WTC11 (cell line): Measurements from ENCODE around the gene HOXA10. TPM values are rescaled to one million over a fixed set of nuclear protein-coding genes. Genes with fewer than 3 reads are reported as not detected.

Experiments used
- ATF1 ChIP-seq: sonication (generic); formaldehyde crosslinking; IDR thresholded peaks from 2 replicates; pipeline ENCODE4 v1.8.1; 2023; ENCODE audit warnings: mild to moderate bottlenecking, moderate library complexity, missing genetic modification reagents
- CREB1 ChIP-seq: sonication (generic); formaldehyde crosslinking; IDR thresholded peaks from 2 replicates; pipeline ENCODE4 v1.8.0; 2023; ENCODE audit warnings: mild to moderate bottlenecking, missing genetic modification reagents
- EMX1 ChIP-seq: fragments of 250-450 bp; sonication (Bioruptor Pico); IDR thresholded peaks from 2 replicates; pipeline ENCODE4 v1.8.0; 2021; ENCODE audit warnings: mild to moderate bottlenecking
- ESRRA ChIP-seq: sonication (generic); formaldehyde crosslinking; IDR thresholded peaks from 2 replicates; pipeline ENCODE4 v1.8.1; 2022; ENCODE audit warnings: mild to moderate bottlenecking, missing genetic modification reagents, borderline replicate concordance
- KAT7 ChIP-seq: sonication (generic); formaldehyde crosslinking; IDR thresholded peaks from 2 replicates; pipeline ENCODE4 v1.8.1; 2023; ENCODE audit warnings: missing genetic modification reagents, mild to moderate bottlenecking, borderline replicate concordance
- NFATC4 ChIP-seq: fragments of 250-450 bp; sonication (Bioruptor Pico); IDR thresholded peaks from 2 replicates; pipeline ENCODE4 v1.9.0; 2021; ENCODE audit warnings: mild to moderate bottlenecking
- NFYB ChIP-seq: sonication (generic); formaldehyde crosslinking; conservative IDR thresholded peaks from 2 replicates; pipeline ENCODE4 v1.8.0; 2022; ENCODE audit warnings: low read depth, missing genetic modification reagents
- SP1 ChIP-seq: sonication (generic); formaldehyde crosslinking; conservative IDR thresholded peaks from 2 replicates; pipeline ENCODE4 v1.8.1; 2022; ENCODE audit warnings: missing genetic modification reagents
- TP53 ChIP-seq: sonication (generic); formaldehyde crosslinking; IDR thresholded peaks from 2 replicates; pipeline ENCODE4 v1.8.1; 2023; ENCODE audit warnings: mild to moderate bottlenecking, missing genetic modification reagents
- ZNF121 ChIP-seq: sonication (generic); formaldehyde crosslinking; IDR thresholded peaks from 2 replicates; pipeline ENCODE4 v1.8.0; 2023; ENCODE audit warnings: missing genetic modification reagents
- ZNF317 ChIP-seq: sonication (generic); formaldehyde crosslinking; IDR thresholded peaks from 2 replicates; pipeline ENCODE4 v1.8.1; 2023; ENCODE audit warnings: low read depth, mild to moderate bottlenecking, moderate library complexity, missing genetic modification reagents, borderline replicate concordance
- total RNA-seq: library from RNA; stranded (reverse); gene quantifications from 3 replicates; pipeline ENCODE4 v1.2.3, GENCODE V29; 2021
- TF ChIP-seq, protein P1 (sequence below): sonication (generic); formaldehyde crosslinking; IDR thresholded peaks from 2 replicates; pipeline ENCODE4 v1.8.0; 2023; ENCODE audit warnings: missing genetic modification reagents, mild to moderate bottlenecking, borderline replicate concordance
- TF ChIP-seq, protein P2 (sequence below): sonication (generic); formaldehyde crosslinking; IDR thresholded peaks from 2 replicates; pipeline ENCODE4 v1.8.1; 2022; ENCODE audit warnings: low read depth, mild to moderate bottlenecking, moderate library complexity, missing genetic modification reagents, borderline replicate concordance
- TF ChIP-seq, protein P3 (sequence below): sonication (generic); formaldehyde crosslinking; IDR thresholded peaks from 2 replicates; pipeline ENCODE4 v1.8.1; 2022; ENCODE audit warnings: low read depth, missing genetic modification reagents, borderline replicate concordance
- TF ChIP-seq, protein P4 (sequence below): sonication (generic); formaldehyde crosslinking; IDR thresholded peaks from 2 replicates; pipeline ENCODE4 v1.8.0; 2023; ENCODE audit warnings: mild to moderate bottlenecking, missing genetic modification reagents
- TF ChIP-seq, protein P5 (sequence below): sonication (generic); formaldehyde crosslinking; IDR thresholded peaks from 2 replicates; pipeline ENCODE4 v1.8.0; 2023; ENCODE audit warnings: missing genetic modification reagents
- TF ChIP-seq, protein P6 (sequence below): sonication (generic); formaldehyde crosslinking; IDR thresholded peaks from 2 replicates; pipeline ENCODE4 v1.8.1; 2022; ENCODE audit warnings: mild to moderate bottlenecking, moderate library complexity, missing genetic modification reagents
- TF ChIP-seq, protein P7 (sequence below): fragments of 250-450 bp; sonication (Bioruptor Pico); IDR thresholded peaks from 2 replicates; pipeline ENCODE4 v1.9.0; 2021; ENCODE audit warnings: moderate library complexity, mild to moderate bottlenecking, inconsistent platforms, borderline replicate concordance
- TF ChIP-seq, protein P8 (sequence below): sonication (generic); formaldehyde crosslinking; IDR thresholded peaks from 2 replicates; pipeline ENCODE4 v1.8.1; 2023; ENCODE audit warnings: mild to moderate bottlenecking, missing genetic modification reagents, moderate library complexity

HOXA10 gene
- total RNA-seq, 1 experiment from 2014 or later: 0.07 TPM

DNA sequence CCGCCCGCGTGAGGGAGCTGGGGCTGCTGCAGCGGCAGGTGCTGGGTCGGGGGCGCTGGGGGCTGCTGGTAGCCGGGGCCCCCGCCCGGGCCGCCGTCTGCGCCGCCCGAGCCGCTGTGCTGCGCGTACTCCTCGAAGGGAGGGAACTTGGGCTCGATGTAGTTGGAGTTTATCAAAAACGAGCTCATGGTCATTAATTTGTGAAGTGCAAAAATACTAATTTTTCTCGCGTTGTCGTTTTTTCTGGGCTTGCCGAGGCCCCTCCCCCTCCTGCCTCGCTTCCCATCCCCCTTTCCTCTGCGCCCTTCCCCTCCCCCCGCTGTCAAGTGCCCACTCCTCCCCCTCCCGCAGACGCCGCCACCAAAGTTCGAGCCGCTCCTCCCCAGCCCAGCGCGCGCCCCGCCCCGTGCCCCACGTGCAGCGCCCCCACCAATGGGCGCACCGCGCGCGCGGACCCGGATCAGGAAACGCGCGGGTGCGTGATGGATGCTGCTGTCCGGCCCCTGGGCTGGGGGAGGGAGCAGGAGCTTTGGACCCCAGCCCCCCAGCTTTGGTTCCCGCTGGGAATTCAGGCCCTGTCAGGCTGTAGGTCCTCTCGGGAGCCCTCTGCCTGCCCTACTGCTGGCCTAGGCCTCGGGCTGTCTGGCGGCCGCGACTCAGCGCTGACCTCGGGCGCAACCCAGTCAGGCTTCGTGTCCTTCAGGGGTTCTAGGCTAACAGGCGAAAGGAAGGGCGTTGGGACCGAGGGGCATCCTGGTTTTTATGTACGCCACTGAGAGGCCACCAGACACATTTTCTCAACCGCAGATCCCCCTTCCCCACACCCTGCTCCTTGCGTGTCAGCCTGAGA, 43.4 kb downstream of the HOXA10 start, which contains the start of gene HOXA4 (continued):
- TF ChIP-seq, protein P1, sequence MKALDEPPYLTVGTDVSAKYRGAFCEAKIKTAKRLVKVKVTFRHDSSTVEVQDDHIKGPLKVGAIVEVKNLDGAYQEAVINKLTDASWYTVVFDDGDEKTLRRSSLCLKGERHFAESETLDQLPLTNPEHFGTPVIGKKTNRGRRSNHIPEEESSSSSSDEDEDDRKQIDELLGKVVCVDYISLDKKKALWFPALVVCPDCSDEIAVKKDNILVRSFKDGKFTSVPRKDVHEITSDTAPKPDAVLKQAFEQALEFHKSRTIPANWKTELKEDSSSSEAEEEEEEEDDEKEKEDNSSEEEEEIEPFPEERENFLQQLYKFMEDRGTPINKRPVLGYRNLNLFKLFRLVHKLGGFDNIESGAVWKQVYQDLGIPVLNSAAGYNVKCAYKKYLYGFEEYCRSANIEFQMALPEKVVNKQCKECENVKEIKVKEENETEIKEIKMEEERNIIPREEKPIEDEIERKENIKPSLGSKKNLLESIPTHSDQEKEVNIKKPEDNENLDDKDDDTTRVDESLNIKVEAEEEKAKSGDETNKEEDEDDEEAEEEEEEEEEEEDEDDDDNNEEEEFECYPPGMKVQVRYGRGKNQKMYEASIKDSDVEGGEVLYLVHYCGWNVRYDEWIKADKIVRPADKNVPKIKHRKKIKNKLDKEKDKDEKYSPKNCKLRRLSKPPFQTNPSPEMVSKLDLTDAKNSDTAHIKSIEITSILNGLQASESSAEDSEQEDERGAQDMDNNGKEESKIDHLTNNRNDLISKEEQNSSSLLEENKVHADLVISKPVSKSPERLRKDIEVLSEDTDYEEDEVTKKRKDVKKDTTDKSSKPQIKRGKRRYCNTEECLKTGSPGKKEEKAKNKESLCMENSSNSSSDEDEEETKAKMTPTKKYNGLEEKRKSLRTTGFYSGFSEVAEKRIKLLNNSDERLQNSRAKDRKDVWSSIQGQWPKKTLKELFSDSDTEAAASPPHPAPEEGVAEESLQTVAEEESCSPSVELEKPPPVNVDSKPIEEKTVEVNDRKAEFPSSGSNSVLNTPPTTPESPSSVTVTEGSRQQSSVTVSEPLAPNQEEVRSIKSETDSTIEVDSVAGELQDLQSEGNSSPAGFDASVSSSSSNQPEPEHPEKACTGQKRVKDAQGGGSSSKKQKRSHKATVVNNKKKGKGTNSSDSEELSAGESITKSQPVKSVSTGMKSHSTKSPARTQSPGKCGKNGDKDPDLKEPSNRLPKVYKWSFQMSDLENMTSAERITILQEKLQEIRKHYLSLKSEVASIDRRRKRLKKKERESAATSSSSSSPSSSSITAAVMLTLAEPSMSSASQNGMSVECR (CRISPR knock-in tag): peak; percentile 50; the same call in 1 of the 2 replicates
- TF ChIP-seq SP1: peak; percentile 69
- TF ChIP-seq, protein P2, sequence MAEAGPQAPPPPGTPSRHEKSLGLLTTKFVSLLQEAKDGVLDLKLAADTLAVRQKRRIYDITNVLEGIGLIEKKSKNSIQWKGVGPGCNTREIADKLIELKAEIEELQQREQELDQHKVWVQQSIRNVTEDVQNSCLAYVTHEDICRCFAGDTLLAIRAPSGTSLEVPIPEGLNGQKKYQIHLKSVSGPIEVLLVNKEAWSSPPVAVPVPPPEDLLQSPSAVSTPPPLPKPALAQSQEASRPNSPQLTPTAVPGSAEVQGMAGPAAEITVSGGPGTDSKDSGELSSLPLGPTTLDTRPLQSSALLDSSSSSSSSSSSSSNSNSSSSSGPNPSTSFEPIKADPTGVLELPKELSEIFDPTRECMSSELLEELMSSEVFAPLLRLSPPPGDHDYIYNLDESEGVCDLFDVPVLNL: no peak
- no peak for TF ChIP-seq ZNF121
- no peak for TF ChIP-seq NFATC4
- TF ChIP-seq, protein P3, sequence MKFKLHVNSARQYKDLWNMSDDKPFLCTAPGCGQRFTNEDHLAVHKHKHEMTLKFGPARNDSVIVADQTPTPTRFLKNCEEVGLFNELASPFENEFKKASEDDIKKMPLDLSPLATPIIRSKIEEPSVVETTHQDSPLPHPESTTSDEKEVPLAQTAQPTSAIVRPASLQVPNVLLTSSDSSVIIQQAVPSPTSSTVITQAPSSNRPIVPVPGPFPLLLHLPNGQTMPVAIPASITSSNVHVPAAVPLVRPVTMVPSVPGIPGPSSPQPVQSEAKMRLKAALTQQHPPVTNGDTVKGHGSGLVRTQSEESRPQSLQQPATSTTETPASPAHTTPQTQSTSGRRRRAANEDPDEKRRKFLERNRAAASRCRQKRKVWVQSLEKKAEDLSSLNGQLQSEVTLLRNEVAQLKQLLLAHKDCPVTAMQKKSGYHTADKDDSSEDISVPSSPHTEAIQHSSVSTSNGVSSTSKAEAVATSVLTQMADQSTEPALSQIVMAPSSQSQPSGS (CRISPR knock-in tag): no peak
- no peak for TF ChIP-seq CREB1
- TF ChIP-seq KAT7 (CRISPR knock-in tag): no peak
- TF ChIP-seq, protein P4, sequence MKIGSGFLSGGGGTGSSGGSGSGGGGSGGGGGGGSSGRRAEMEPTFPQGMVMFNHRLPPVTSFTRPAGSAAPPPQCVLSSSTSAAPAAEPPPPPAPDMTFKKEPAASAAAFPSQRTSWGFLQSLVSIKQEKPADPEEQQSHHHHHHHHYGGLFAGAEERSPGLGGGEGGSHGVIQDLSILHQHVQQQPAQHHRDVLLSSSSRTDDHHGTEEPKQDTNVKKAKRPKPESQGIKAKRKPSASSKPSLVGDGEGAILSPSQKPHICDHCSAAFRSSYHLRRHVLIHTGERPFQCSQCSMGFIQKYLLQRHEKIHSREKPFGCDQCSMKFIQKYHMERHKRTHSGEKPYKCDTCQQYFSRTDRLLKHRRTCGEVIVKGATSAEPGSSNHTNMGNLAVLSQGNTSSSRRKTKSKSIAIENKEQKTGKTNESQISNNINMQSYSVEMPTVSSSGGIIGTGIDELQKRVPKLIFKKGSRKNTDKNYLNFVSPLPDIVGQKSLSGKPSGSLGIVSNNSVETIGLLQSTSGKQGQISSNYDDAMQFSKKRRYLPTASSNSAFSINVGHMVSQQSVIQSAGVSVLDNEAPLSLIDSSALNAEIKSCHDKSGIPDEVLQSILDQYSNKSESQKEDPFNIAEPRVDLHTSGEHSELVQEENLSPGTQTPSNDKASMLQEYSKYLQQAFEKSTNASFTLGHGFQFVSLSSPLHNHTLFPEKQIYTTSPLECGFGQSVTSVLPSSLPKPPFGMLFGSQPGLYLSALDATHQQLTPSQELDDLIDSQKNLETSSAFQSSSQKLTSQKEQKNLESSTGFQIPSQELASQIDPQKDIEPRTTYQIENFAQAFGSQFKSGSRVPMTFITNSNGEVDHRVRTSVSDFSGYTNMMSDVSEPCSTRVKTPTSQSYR (CRISPR knock-in tag): peak; percentile 72; the same call in 1 of the 2 replicates
- TF ChIP-seq, protein P5, sequence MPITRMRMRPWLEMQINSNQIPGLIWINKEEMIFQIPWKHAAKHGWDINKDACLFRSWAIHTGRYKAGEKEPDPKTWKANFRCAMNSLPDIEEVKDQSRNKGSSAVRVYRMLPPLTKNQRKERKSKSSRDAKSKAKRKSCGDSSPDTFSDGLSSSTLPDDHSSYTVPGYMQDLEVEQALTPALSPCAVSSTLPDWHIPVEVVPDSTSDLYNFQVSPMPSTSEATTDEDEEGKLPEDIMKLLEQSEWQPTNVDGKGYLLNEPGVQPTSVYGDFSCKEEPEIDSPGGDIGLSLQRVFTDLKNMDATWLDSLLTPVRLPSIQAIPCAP (CRISPR knock-in tag): no peak
- TF ChIP-seq TP53: no peak
- no peak for TF ChIP-seq ATF1
- no peak for TF ChIP-seq ZNF317
- TF ChIP-seq EMX1 (CRISPR knock-in tag): no peak
- TF ChIP-seq NFYB (CRISPR knock-in tag): peak; percentile 92
- TF ChIP-seq ESRRA (CRISPR knock-in tag): no peak
- TF ChIP-seq, protein P6, sequence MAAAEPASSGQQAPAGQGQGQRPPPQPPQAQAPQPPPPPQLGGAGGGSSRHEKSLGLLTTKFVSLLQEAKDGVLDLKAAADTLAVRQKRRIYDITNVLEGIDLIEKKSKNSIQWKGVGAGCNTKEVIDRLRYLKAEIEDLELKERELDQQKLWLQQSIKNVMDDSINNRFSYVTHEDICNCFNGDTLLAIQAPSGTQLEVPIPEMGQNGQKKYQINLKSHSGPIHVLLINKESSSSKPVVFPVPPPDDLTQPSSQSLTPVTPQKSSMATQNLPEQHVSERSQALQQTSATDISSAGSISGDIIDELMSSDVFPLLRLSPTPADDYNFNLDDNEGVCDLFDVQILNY (CRISPR knock-in tag): peak; percentile 36; the same call in 1 of the 2 replicates
- TF ChIP-seq, protein P7, sequence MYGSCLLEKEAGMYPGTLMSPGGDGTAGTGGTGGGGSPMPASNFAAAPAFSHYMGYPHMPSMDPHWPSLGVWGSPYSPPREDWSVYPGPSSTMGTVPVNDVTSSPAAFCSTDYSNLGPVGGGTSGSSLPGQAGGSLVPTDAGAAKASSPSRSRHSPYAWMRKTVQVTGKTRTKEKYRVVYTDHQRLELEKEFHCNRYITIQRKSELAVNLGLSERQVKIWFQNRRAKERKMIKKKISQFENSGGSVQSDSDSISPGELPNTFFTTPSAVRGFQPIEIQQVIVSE (CRISPR knock-in tag): no peak
- TF ChIP-seq, protein P8, sequence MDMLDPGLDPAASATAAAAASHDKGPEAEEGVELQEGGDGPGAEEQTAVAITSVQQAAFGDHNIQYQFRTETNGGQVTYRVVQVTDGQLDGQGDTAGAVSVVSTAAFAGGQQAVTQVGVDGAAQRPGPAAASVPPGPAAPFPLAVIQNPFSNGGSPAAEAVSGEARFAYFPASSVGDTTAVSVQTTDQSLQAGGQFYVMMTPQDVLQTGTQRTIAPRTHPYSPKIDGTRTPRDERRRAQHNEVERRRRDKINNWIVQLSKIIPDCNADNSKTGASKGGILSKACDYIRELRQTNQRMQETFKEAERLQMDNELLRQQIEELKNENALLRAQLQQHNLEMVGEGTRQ (CRISPR knock-in tag): peak; percentile 96
